BJ (cell line): ENCODE data around the gene SH3D19. TPM values are rescaled to one million over a fixed set of nuclear protein-coding genes. Genes with fewer than 3 reads are reported as not detected.
"Not testable (repeated sequence)": the region's sequence is repeated elsewhere in the genome, so short reads cannot be mapped to it uniquely, and the experiment has no call there.

Experiments used
- CTCF ChIA-PET: fragments of 350-600 bp; formaldehyde crosslinking; extraction: SDS; loops from one replicate; lab custom pipeline; 2021; ENCODE audit warnings: antibody characterized with exemption, inconsistent platforms; lab: Yijun Ruan, JAX
- POLR2A ChIA-PET: fragments of 300-600 bp; sonication (Branson Sonifier 250); formaldehyde crosslinking; extraction: SDS; loops from one replicate; lab custom pipeline; 2021; ENCODE audit warnings: antibody characterized with exemption; lab: Charles Lee
- DNase-seq: peaks from one replicate; pipeline ENCODE4 v3.0.0-alpha.2; 2011; ENCODE audit warnings: low read depth
- H3K27me3 ChIP-seq: 2 replicates; pipeline ENCODE4 v1.6.0; 2011; ENCODE audit warnings: low read length; ENCODE audit not compliant: control insufficient read depth, insufficient read depth
- H3K36me3 ChIP-seq: 2 replicates; pipeline ENCODE4 v1.5.1; 2011; ENCODE audit warnings: low read length; ENCODE audit not compliant: control insufficient read depth, insufficient read depth
- H3K4me3 ChIP-seq: 2 replicates; pipeline ENCODE4 v1.5.1; 2011; ENCODE audit warnings: low read depth, mild to moderate bottlenecking, control low read depth, low read length
- CTCF ChIP-seq: IDR thresholded peaks from 2 replicates; pipeline ENCODE4 v1.5.1; 2011; ENCODE audit warnings: low read depth, mild to moderate bottlenecking, control low read depth, inconsistent platforms, low read length, moderate library complexity; ENCODE audit not compliant: insufficient read depth
- polyA plus RNA-seq: library from polyadenylated mRNA; depleted of rRNA; stranded (reverse); fragments of >200 nt; gene quantifications from 2 replicates; pipeline ENCODE4 v1.2.3, GENCODE V29; 2011

SH3D19 gene
- polyA plus RNA-seq, 1 experiment, result 16.2 TPM

- Histone ChIP-seq H3K27me3 (no peaks in the 10 kb centered on the region), H3K36me3 (no peaks in the 10 kb centered on the region), H3K4me3 (no peak overlapping the region)
- CTCF ChIA-PET, result interaction anchor here (0.7 to 1.0 kb wide), 3 partner anchors 9 to 15 kb away, joined by 3 to 4 read pairs (median 3); partner anchors contain the start of gene PRSS48
- DNase-seq, result no peak
- TF ChIP-seq CTCF, result no peak
- POLR2A ChIA-PET, result no interaction called here
These were observed 33.4 kb downstream of the SH3D19 start for GRCh38 chr4:151292038-151292437.

- no peak for DNase-seq
- ChIA-PET CTCF (interaction anchor here (0.7 kb wide), 2 partner anchors 10 to 15 kb away, joined by 3 to 4 read pairs; partner anchors contain the start of gene PRSS48), POLR2A (no interaction called here)
These were observed 33.9 kb downstream of the SH3D19 start for GRCh38 chr4:151291485-151291884.

GRCh38 chr4:151287409-151287808 lies 38.0 kb downstream of the SH3D19 start:
- ChIA-PET CTCF (interaction anchor here (0.8 kb wide), 2 partner anchors 10 to 75 kb away, joined by 3 to 4 read pairs; partner anchors contain the start of gene PRSS48), POLR2A (no interaction called here)
- Histone ChIP-seq H3K27me3 (no peaks in the 10 kb centered on the region), H3K4me3 (no peak overlapping the region), H3K36me3 (no peaks in the 10 kb centered on the region)
- DNase-seq, result no peak
- TF ChIP-seq CTCF, result no peak

More at GRCh38 chr4:151291485-151291884, 33.9 kb downstream of the SH3D19 start:
- TF ChIP-seq CTCF, result no peak
- H3K36me3 ChIP-seq, result no peaks in the 10 kb centered on the region
- no peaks in the 10 kb centered on the region for H3K27me3 ChIP-seq
- H3K4me3 ChIP-seq, result no peak overlapping the region

- ChIA-PET POLR2A (interaction anchor here (0.5 kb wide), 1 partner anchor 178 kb away, joined by 7 read pairs; no protein-coding TSS in a partner anchor), CTCF (interaction anchor here (0.8 to 2.2 kb wide), 2 partner anchors 8 to 148 kb away, joined by 4 to 13 read pairs; partner anchors contain the start of gene PRSS48)
- Histone ChIP-seq H3K4me3 (no peak overlapping the region), H3K36me3 (no peaks in the 10 kb centered on the region), H3K27me3 (no peaks in the 10 kb centered on the region)
- no peak for DNase-seq
- no peak for TF ChIP-seq CTCF
These were observed 40.7 kb downstream of the SH3D19 start for GRCh38 chr4:151284534-151285245.

GRCh38 chr4:151276787-151277562 lies 48.4 kb downstream of the SH3D19 start, which contains the start of gene PRSS48:
TSS of gene PRSS48 (plus strand) at chr4:151277161. CDS start at chr4:151277173, 12 bp downstream.
- DNase-seq, result no peak
- Histone ChIP-seq H3K4me3 (no peak within 1 kb of the TSS), H3K27me3 (no peaks in the 10 kb centered on the region), H3K36me3 (no peaks in the 10 kb centered on the region)
- peak; percentile 88 for TF ChIP-seq CTCF
- ChIA-PET CTCF (interaction anchor here (0.5 to 2.3 kb wide), 23 partner anchors 9 to 327 kb away, joined by 3 to 15 read pairs (median 4); partner anchors contain the start of gene SH3D19), POLR2A (no interaction called here)

GRCh38 chr4:151268905-151269304 lies 56.5 kb downstream of the SH3D19 start:
- DNase-seq, H3K4me3 ChIP-seq, H3K27me3 ChIP-seq, CTCF ChIA-PET, H3K36me3 ChIP-seq, POLR2A ChIA-PET: not testable (repeated sequence)
